HCT116 (cell line): ENCODE results near the gene GAS2L2. TPM values are rescaled to one million over a fixed set of nuclear protein-coding genes. Genes with fewer than 3 reads are reported as not detected.

Source experiments
- ATAC-seq: fragments of 200-7000 bp; cut with Tn5 transposase; 2 replicates; pipeline ENCODE4 v1.9.1; 2020; ENCODE audit warnings: mild to moderate bottlenecking, moderate library complexity
- BruUV-seq: library from RNA; stranded (reverse); fragments of 400-500 nt; replicated peaks from 2 replicates; lab custom pipeline; 2021; lab: Mats Ljungman, UMichigan
- CTCF ChIA-PET: fragments of 300-600 bp; sonication (Branson Sonifier 250); formaldehyde crosslinking; loops from one replicate; lab custom pipeline; 2021; ENCODE audit warnings: antibody characterized with exemption; lab: Charles Lee
- POLR2A ChIA-PET: fragments of 300-600, 350-600 bp; sonication (Branson Sonifier 250); formaldehyde crosslinking; loops from one replicate; lab custom pipeline; 2021; ENCODE audit warnings: antibody characterized with exemption; lab: Charles Lee
- RAD21 ChIA-PET, 2 experiments: fragments of 300-600 bp; sonication (Branson Sonifier 250); formaldehyde crosslinking; loops; one replicate each; lab custom pipeline; 2023; ENCODE audit warnings: low total read pairs in 2 of 2; ENCODE audit not compliant: uncharacterized antibody in 2 of 2, unreplicated experiment in 2 of 2, low non-redundant PET in 1 of 2; lab: Charles Lee
- DNase-seq: peaks from one replicate; pipeline ENCODE4 v3.0.0-alpha.2; 2010; ENCODE audit warnings: low read depth, low spot score
- H2AFZ ChIP-seq: fragments of 200-600 bp; shearing (Covaris generic), sonication (generic); 2 replicates; pipeline ENCODE4 v1.6.1; 2017; ENCODE audit warnings: low read depth, mixed run types, mixed read lengths, antibody characterized with exemption, low read length; ENCODE audit not compliant: poor library complexity, severe bottlenecking
- H3K27ac ChIP-seq: 2 replicates; pipeline ENCODE4 v1.5.1; 2012; ENCODE audit warnings: low read depth, low read length
- H3K27me3 ChIP-seq: fragments of 200-600 bp; sonication (generic); 2 replicates; pipeline ENCODE4 v1.6.1; 2016; ENCODE audit warnings: mixed run types, low read length, mixed read lengths; ENCODE audit not compliant: insufficient read depth
- H3K36me3 ChIP-seq, 2 experiments: fragments of 200-500 bp in 1 of 2; fragments of 200-600 bp in 1 of 2; sonication (Bioruptor generic) in 1 of 2; sonication (generic) in 1 of 2; 2 replicates each; pipeline versions ENCODE4 v1.5.1 to v1.6.1; 2014 to 2016; ENCODE audit warnings: low read length in 2 of 2, inconsistent platforms in 1 of 2, mixed read lengths in 1 of 2, mixed run types in 1 of 2; ENCODE audit not compliant: insufficient read depth in 2 of 2, control insufficient read depth in 1 of 2
- H3K4me1 ChIP-seq, 2 experiments: fragments of 200-600 bp in 1 of 2; sonication (generic) in 1 of 2; 2 replicates each; pipeline versions ENCODE4 v1.5.1 to v1.6.1; 2012 to 2017; ENCODE audit warnings: low read length in 2 of 2, inconsistent platforms in 1 of 2, mild to moderate bottlenecking in 1 of 2, mixed read lengths in 1 of 2, mixed run types in 1 of 2, moderate library complexity in 1 of 2; ENCODE audit not compliant: insufficient read depth in 2 of 2, control insufficient read depth in 1 of 2
- H3K4me2 ChIP-seq: fragments of 200-600 bp; sonication (generic); 2 replicates; pipeline ENCODE4 v1.6.1; 2017; ENCODE audit warnings: mixed run types, low read length, mixed read lengths
- H3K4me3 ChIP-seq, 2 experiments: fragments of 200-600 bp in 1 of 2; sonication (generic) in 1 of 2; replicated peaks in 1 of 2; 2 replicates each; pipeline ENCODE4 v1.5.1; 2011 to 2016; ENCODE audit warnings: low read length in 2 of 2, control low read depth in 1 of 2, low read depth in 1 of 2, mild to moderate bottlenecking in 1 of 2, mixed read lengths in 1 of 2, mixed run types in 1 of 2
- H3K79me2 ChIP-seq: fragments of 200-600 bp; sonication (generic); 2 replicates; pipeline ENCODE4 v1.6.1; 2017; ENCODE audit warnings: mild to moderate bottlenecking, mixed run types, low read length, moderate library complexity, mixed read lengths; ENCODE audit not compliant: insufficient read depth
- H3K9ac ChIP-seq: fragments of 200-600 bp; sonication (generic); 2 replicates; pipeline ENCODE4 v1.6.1; 2016; ENCODE audit warnings: low read length, mixed read lengths
- H3K9me2 ChIP-seq: fragments of 200-600 bp; sonication (generic), shearing (Covaris generic); 2 replicates; pipeline ENCODE4 v1.6.1; 2017; ENCODE audit warnings: mixed run types, mild to moderate bottlenecking, moderate library complexity; ENCODE audit not compliant: insufficient read depth
- H3K9me3 ChIP-seq, 2 experiments: fragments of 200-500 bp in 1 of 2; fragments of 200-600 bp in 1 of 2; sonication (Bioruptor generic) in 1 of 2; sonication (generic) in 1 of 2; 2 replicates each; pipeline ENCODE4 v1.6.1; 2014 to 2017; ENCODE audit warnings: low read length in 2 of 2, mixed read lengths in 2 of 2, inconsistent platforms in 1 of 2, low read depth in 1 of 2, mild to moderate bottlenecking in 1 of 2, mixed run types in 1 of 2, moderate library complexity in 1 of 2; ENCODE audit not compliant: control insufficient read depth in 1 of 2, insufficient read depth in 1 of 2
- H4K20me1 ChIP-seq: fragments of 200-600 bp; sonication (generic), shearing (Covaris generic); 2 replicates; pipeline ENCODE4 v1.6.1; 2017; ENCODE audit warnings: mixed run types, mild to moderate bottlenecking, moderate library complexity; ENCODE audit not compliant: insufficient read depth
- ATF3 ChIP-seq: IDR thresholded peaks from 2 replicates; pipeline ENCODE4 v1.6.1; 2012
- CBX3 ChIP-seq: IDR thresholded peaks from 2 replicates; pipeline ENCODE4 v1.6.1; 2012; ENCODE audit warnings: low read depth
- CEBPB ChIP-seq: IDR thresholded peaks from 2 replicates; pipeline ENCODE4 v1.6.1; 2012; ENCODE audit warnings: low read depth
- EGR1 ChIP-seq: IDR thresholded peaks from 2 replicates; pipeline ENCODE4 v1.6.1; 2012; ENCODE audit warnings: low read depth
- MAX ChIP-seq: IDR thresholded peaks from 2 replicates; pipeline ENCODE4 v1.6.1; 2012
- POLR2A ChIP-seq: IDR thresholded peaks from 2 replicates; pipeline ENCODE4 v1.7.0; 2011; ENCODE audit warnings: borderline replicate concordance; ENCODE audit not compliant: insufficient read depth, insufficient read length; ENCODE audit errors: extremely low read depth
- RAD21 ChIP-seq: IDR thresholded peaks from 2 replicates; pipeline ENCODE4 v1.6.1; 2012; ENCODE audit warnings: low read depth, mild to moderate bottlenecking
- SP1 ChIP-seq: IDR thresholded peaks from 2 replicates; pipeline ENCODE4 v1.6.1; 2012; ENCODE audit warnings: low read depth
- TCF7L2 ChIP-seq: IDR thresholded peaks from 2 replicates; pipeline ENCODE4 v1.7.0; 2011; ENCODE audit warnings: borderline replicate concordance, inconsistent platforms; ENCODE audit not compliant: insufficient read depth, insufficient read length; ENCODE audit errors: extremely low read depth
- ZFX ChIP-seq: fragments of 450-650 bp; IDR thresholded peaks from 2 replicates; pipeline ENCODE4 v1.6.1; 2017
- intact Hi-C: fragments of 100-400 bp; cut with micrococcal nuclease; formaldehyde crosslinking; loops from 2 replicates; pipeline ENCODE4 v1.10.0; 2022
- total RNA-seq: library from RNA; stranded (reverse); gene quantifications from one replicate; pipeline ENCODE4 v1.2.1, GENCODE V29; 2021; ENCODE audit not compliant: unreplicated experiment

The GAS2L2 gene
- total RNA-seq, 1 experiment from 2014 or later = not detected

- ChIA-PET CTCF (interaction anchor here (1.5 kb wide), 1 partner anchor 13 kb away, joined by 3 read pairs; no protein-coding TSS in a partner anchor), RAD21 (no interaction called here), POLR2A (no interaction called here)
- Histone ChIP-seq H3K36me3 (no peaks in the 10 kb centered on the region), H3K27me3 (peaks cover 4% of the 10 kb centered on the region; the same call in 1 of the 2 replicates), H4K20me1 (no peaks in the 10 kb centered on the region), H3K9me2 (no peaks in the 10 kb centered on the region), H3K4me2 (no peak overlapping the region), H3K4me3 (no peak overlapping the region), H3K4me1 (no peaks in the 10 kb centered on the region), H3K27ac (no peak overlapping the region), H3K79me2 (no peaks in the 10 kb centered on the region), H3K9ac (no peak overlapping the region), H3K9me3 (no peaks in the 10 kb centered on the region), H2AFZ (no peak overlapping the region)
- DNase-seq (no peak), ATAC-seq (no peak)
- no TSS peak for BruUV-seq
- intact Hi-C loops = no loop called here
- no peak for TF ChIP-seq TCF7L2
- TF ChIP-seq MAX = no peak
- no peak for TF ChIP-seq ZFX
Observed at GRCh38 chr17:35750526-35751395, 2.3 kb downstream of the GAS2L2 start.

GRCh38 chr17:35749560-35750412, 3.3 kb downstream of the GAS2L2 start:
- TF ChIP-seq ATF3 (no peak), POLR2A (no peak), SP1 (no peak), RAD21 (no peak), TCF7L2 (no peak), CEBPB (no peak), CBX3 (no peak), EGR1 (no peak)
- TF ChIP-seq, all 23 proteins: peak for 0
- ChIA-PET CTCF (interaction anchor here (1.0 to 1.5 kb wide), 2 partner anchors 14 to 196 kb away, joined by 3 to 4 read pairs; no protein-coding TSS in a partner anchor), POLR2A (interaction anchor here (0.5 kb wide), 1 partner anchor 83 kb away, joined by 5 read pairs; no protein-coding TSS in a partner anchor), RAD21 (no interaction called here)
- peaks cover 4% of the 10 kb centered on the region; the same call in 1 of the 2 replicates for H3K27me3 ChIP-seq
- H3K36me3 ChIP-seq = no peaks in the 10 kb centered on the region
- no peak overlapping the region for H2AFZ ChIP-seq
- no peak overlapping the region for H3K27ac ChIP-seq
- no peak overlapping the region for H3K4me2 ChIP-seq
- DNase-seq (no peak), ATAC-seq (no peak)
- H4K20me1 ChIP-seq = no peaks in the 10 kb centered on the region
- no TSS peak for BruUV-seq
- no peaks in the 10 kb centered on the region for H3K4me1 ChIP-seq
- H3K4me3 ChIP-seq = no peak overlapping the region
- H3K9me3 ChIP-seq = no peaks in the 10 kb centered on the region
- no peaks in the 10 kb centered on the region for H3K79me2 ChIP-seq
- intact Hi-C loops = loop anchor here (5.0 to 10.0 kb wide), 5 partner anchors 437 to 1325 kb away; no protein-coding TSS in a partner anchor
- no peaks in the 10 kb centered on the region for H3K9me2 ChIP-seq
- H3K9ac ChIP-seq = no peak overlapping the region
